ENCODE data around the gene C11orf87. TPM values are rescaled to one million over a fixed set of nuclear protein-coding genes. Genes with fewer than 3 reads are reported as not detected.

The C11orf87 gene
- total and polyA plus RNA-seq, 2 donors (not counting 1 experiment from before 2014, with no cell fraction given): not detected

DNA sequence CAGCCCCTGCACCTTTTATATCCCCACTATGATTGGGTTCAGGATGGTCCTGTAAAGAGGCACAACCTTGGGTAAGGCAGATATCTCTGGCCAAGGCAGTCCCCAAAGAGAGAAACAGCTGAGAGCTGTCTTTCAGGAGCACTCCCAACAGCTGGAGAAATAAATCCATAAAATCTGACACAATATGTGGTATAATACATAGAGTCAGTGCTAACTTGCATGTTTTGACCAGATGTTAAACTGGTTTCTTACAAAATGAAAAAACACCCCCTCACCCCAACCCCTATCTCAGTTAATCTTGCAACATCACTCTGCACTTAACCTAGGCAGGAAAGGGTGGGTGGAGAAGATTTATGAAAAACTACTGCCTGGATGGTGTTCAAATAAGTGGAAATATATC lies 44.0 kb upstream of the C11orf87 start:
- no peaks in the 10 kb centered on the region for H3K4me1 Mint-ChIP-seq
- CTCF ChIA-PET: no interaction called here

DNA sequence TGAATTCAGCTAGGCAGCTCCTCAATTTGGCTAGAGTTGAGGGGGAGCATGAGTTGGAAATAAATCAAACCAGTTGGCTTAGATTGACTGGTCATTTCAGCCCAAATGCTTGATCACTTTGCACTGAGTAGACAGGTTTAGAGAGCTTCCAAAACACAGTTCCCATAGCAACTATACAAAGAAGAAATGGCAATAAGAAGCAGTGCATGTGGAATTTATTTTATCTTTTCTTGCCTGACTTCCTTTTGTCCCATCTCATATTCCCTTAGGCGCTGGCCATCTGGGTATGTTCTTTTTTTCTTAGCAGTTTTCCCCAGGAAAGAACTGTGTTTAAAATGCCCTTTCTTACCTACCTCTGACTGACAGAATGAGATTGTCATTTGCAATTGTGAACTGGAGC lies 38.7 kb upstream of the C11orf87 start:
- Mint-ChIP-seq H3K9me3 (ENCODE audit: insufficient read depth) (no peaks in the 10 kb centered on the region), H3K27me3 (no peaks in the 10 kb centered on the region), H3K27ac (no peak overlapping the region), H3K4me3 (no peak overlapping the region), H3K4me1 (no peaks in the 10 kb centered on the region)
- Histone ChIP-seq H4K20me1 (ENCODE audit: control insufficient read depth, insufficient read depth, low read length, poor library complexity, severe bottlenecking) (no peaks in the 10 kb centered on the region), H3K4me2 (replicated peaks; ENCODE audit: low read depth, low read length, poor library complexity, severe bottlenecking) (no peak overlapping the region), H3K27me3 (replicated peaks in 1 of 4; ENCODE audit: control extremely low read depth in 1 of 4, control insufficient read depth in 3 of 4, insufficient read depth in 4 of 4, low read length in 3 of 4) (no peaks in the 10 kb centered on the region), H3K79me2 (ENCODE audit: control insufficient read depth, insufficient read depth, low read length) (no peaks in the 10 kb centered on the region), H3K9me3 (ENCODE audit: control extremely low read depth in 1 of 3, control insufficient read depth in 2 of 3, insufficient read depth in 1 of 3, low read length in 2 of 3) (no peaks in the 10 kb centered on the region), H3K4me1 (ENCODE audit: control insufficient read depth in 2 of 2, insufficient read depth in 2 of 2, low read length in 2 of 2) (no peaks in the 10 kb centered on the region), H3K9ac (ENCODE audit: low read length) (no peak overlapping the region), H3K27ac (ENCODE audit: low read length in 2 of 2) (no peak overlapping the region), H3K4me3 (ENCODE audit: control extremely low read depth in 1 of 5, extremely low read depth in 1 of 5, insufficient read depth in 1 of 5, low read depth in 2 of 5, low read length in 4 of 5) (no peak overlapping the region), H3K36me3 (replicated peaks in 1 of 2; ENCODE audit: control extremely low read depth in 1 of 2, control insufficient read depth in 1 of 2, extremely low read depth in 1 of 2, insufficient read depth in 2 of 2, low read length in 1 of 2) (no peaks in the 10 kb centered on the region), H2AFZ (ENCODE audit: insufficient read depth, low read depth, low read length, poor library complexity, severe bottlenecking) (no peak overlapping the region)
- no peak for DNase-seq
- no peak for ATAC-seq (ENCODE audit: low read depth)
- 40% methylated on average over 1 of the region's 1 CpG for WGBS (ENCODE audit: insufficient coverage)
- no peak for TF ChIP-seq EZH2 (IDR thresholded peaks at IDR 0.05; ENCODE audit: borderline replicate concordance, insufficient read depth, low read depth, low read length, poor library complexity, severe bottlenecking)
- TF ChIP-seq CTCF (IDR thresholded peaks at IDR 0.05): no peak
- ChIA-PET CTCF (no interaction called here), POLR2A (no interaction called here)
- intact Hi-C loops (cut with micrococcal nuclease): no loop called here

More for the DNA sequence above, 44.0 kb upstream of the C11orf87 start:
- DNase-seq (no peak), ATAC-seq (ENCODE audit: low read depth) (no peak)
- Histone ChIP-seq H3K4me2 (replicated peaks; ENCODE audit: low read depth, low read length, poor library complexity, severe bottlenecking) (no peak overlapping the region), H3K4me1 (ENCODE audit: control insufficient read depth in 2 of 2, insufficient read depth in 2 of 2, low read length in 2 of 2) (no peaks in the 10 kb centered on the region), H3K27me3 (replicated peaks in 1 of 4; ENCODE audit: control extremely low read depth in 1 of 4, control insufficient read depth in 3 of 4, insufficient read depth in 4 of 4, low read length in 3 of 4) (no peaks in the 10 kb centered on the region), H3K36me3 (replicated peaks in 1 of 2; ENCODE audit: control extremely low read depth in 1 of 2, control insufficient read depth in 1 of 2, extremely low read depth in 1 of 2, insufficient read depth in 2 of 2, low read length in 1 of 2) (no peaks in the 10 kb centered on the region), H3K9me3 (ENCODE audit: control extremely low read depth in 1 of 3, control insufficient read depth in 2 of 3, insufficient read depth in 1 of 3, low read length in 2 of 3) (no peaks in the 10 kb centered on the region), H3K4me3 (ENCODE audit: control extremely low read depth in 1 of 5, extremely low read depth in 1 of 5, insufficient read depth in 1 of 5, low read depth in 2 of 5, low read length in 4 of 5) (no peak overlapping the region), H2AFZ (ENCODE audit: insufficient read depth, low read depth, low read length, poor library complexity, severe bottlenecking) (no peak overlapping the region), H4K20me1 (ENCODE audit: control insufficient read depth, insufficient read depth, low read length, poor library complexity, severe bottlenecking) (no peaks in the 10 kb centered on the region), H3K79me2 (ENCODE audit: control insufficient read depth, insufficient read depth, low read length) (no peaks in the 10 kb centered on the region), H3K27ac (ENCODE audit: low read length in 2 of 2) (no peak overlapping the region), H3K9ac (ENCODE audit: low read length) (no peak overlapping the region)
- POLR2A ChIA-PET: no interaction called here
- TF ChIP-seq CTCF (IDR thresholded peaks at IDR 0.05): no peak
- no peak for TF ChIP-seq EZH2 (IDR thresholded peaks at IDR 0.05; ENCODE audit: borderline replicate concordance, insufficient read depth, low read depth, low read length, poor library complexity, severe bottlenecking)
- no peak overlapping the region for H3K27ac Mint-ChIP-seq
- intact Hi-C loops (cut with micrococcal nuclease): no loop called here
- no peaks in the 10 kb centered on the region for H3K27me3 Mint-ChIP-seq
- no peaks in the 10 kb centered on the region for H3K9me3 Mint-ChIP-seq (ENCODE audit: insufficient read depth)
- H3K4me3 Mint-ChIP-seq: no peak overlapping the region
